ENCODE data around the gene FAM234B. TPM values are rescaled to one million over a fixed set of nuclear protein-coding genes. Genes with fewer than 3 reads are reported as not detected.

FAM234B gene
- total RNA-seq, 2 donors from 2014 or later = 1.9 to 2.5 TPM

DNA sequence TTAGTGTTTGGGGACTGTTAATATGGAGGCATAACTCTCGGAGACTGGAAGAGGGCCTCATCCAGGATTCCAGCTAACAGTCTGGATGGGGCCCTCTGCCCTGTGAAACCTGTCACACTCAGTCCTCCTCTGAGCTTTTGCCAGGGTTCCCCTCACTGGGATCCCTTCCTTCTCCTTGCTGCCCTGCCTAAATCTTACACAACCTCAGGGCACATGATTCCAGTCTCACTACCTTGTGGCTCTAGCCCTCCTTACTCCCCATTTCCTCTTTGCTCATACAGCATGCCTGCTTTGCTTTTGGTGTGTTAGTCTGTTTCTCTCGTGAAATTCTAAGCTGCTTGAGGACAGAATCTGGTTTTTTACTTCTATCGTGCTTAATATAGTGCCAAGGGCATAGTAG, 60.2 kb downstream of the FAM234B start:
- ATAC-seq (no peak), DNase-seq (no peak)
- Mint-ChIP-seq H3K27me3 (no peaks in the 10 kb centered on the region), H3K27ac (no peak overlapping the region), H3K4me3 (no peak overlapping the region), H3K4me1 (peaks cover 28% of the 10 kb centered on the region), H3K36me3 (ENCODE audit: low read depth) (peaks cover 2% of the 10 kb centered on the region)
- no peaks in the 10 kb centered on the region for H3K9me3 ChIP-seq (ENCODE audit: control insufficient read depth, low read length, poor library complexity, severe bottlenecking)

DNA sequence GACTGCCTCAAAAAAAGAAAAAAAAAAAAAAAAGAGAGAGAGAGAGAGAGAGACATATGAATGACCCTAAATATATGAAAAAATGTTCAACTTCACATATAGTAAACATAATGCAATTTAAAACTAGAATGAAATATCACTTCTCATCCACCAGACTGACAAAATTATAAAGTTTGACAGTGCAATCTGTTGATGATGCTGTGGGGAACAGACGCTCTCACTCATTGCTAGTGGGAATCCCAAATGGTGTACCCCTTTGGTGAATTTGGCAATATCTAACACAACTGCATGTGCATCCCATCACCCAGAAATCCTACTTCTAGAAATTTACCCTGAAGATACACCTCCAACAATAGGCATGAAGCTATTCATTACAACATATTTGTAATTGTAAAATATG, 61.6 kb downstream of the FAM234B start:
- no peak for DNase-seq
- Mint-ChIP-seq H3K27ac (peak overlapping the region; percentile 45), H3K27me3 (no peaks in the 10 kb centered on the region)

DNA sequence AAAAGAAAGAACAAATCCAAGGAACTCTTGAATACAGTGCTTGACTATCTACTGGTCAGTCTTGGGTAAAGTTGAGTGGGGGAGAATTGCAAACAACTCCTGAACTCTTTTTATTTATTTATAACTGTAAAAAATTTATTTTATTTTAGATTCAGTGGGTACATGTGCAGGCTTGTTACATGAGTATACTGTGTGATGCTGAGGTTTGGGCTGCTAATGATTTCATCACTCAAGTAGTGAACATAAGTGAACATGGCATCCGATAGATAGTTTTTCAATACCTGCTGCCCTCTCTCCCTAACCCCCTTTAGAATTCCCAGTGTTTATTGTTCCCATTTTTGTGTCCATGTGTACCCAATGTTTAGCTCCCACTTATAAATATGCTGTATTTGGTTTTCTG, 62.5 kb downstream of the FAM234B start:
- ATAC-seq = no peak
- Mint-ChIP-seq H3K36me3 (ENCODE audit: low read depth) (peaks cover 2% of the 10 kb centered on the region), H3K4me1 (peaks cover 17% of the 10 kb centered on the region), H3K4me3 (no peak overlapping the region), H3K27me3 (no peaks in the 10 kb centered on the region), H3K27ac (no peak overlapping the region)
- no peaks in the 10 kb centered on the region for H3K9me3 ChIP-seq (ENCODE audit: control insufficient read depth, low read length, poor library complexity, severe bottlenecking)
- no peak for DNase-seq

More for the DNA sequence above, 61.6 kb downstream of the FAM234B start:
- Mint-ChIP-seq H3K4me3 (no peak overlapping the region), H3K36me3 (ENCODE audit: low read depth) (peaks cover 2% of the 10 kb centered on the region), H3K4me1 (peaks cover 22% of the 10 kb centered on the region)
- ATAC-seq = no peak
- no peaks in the 10 kb centered on the region for H3K9me3 ChIP-seq (ENCODE audit: control insufficient read depth, low read length, poor library complexity, severe bottlenecking)

DNA sequence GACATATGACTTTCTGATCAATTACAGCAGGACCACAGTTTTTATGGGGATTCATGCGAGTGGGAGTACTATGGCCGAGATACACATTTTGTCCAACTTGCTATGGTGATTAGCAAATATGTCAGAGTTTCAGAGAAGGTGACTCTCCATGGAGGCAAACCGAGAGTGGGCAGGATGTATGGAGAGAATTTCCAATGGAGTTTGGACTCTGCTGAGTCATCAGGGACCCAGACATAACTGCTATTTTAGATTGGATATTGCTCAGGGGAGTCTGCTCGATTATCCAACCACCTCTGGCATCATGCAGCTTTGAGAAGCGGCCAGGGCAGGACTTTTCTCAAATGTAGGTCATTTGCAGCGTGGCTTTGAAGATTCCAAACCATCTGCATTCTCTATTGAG, 68.8 kb downstream of the FAM234B start:
- H3K9me3 ChIP-seq (ENCODE audit: control insufficient read depth, low read length, poor library complexity, severe bottlenecking) = no peaks in the 10 kb centered on the region
- Mint-ChIP-seq H3K4me3 (no peak overlapping the region), H3K27me3 (peaks cover 42% of the 10 kb centered on the region), H3K36me3 (ENCODE audit: low read depth) (peaks cover 2% of the 10 kb centered on the region), H3K27ac (no peak overlapping the region), H3K4me1 (peaks cover 2% of the 10 kb centered on the region)
- ATAC-seq (no peak), DNase-seq (no peak)

DNA sequence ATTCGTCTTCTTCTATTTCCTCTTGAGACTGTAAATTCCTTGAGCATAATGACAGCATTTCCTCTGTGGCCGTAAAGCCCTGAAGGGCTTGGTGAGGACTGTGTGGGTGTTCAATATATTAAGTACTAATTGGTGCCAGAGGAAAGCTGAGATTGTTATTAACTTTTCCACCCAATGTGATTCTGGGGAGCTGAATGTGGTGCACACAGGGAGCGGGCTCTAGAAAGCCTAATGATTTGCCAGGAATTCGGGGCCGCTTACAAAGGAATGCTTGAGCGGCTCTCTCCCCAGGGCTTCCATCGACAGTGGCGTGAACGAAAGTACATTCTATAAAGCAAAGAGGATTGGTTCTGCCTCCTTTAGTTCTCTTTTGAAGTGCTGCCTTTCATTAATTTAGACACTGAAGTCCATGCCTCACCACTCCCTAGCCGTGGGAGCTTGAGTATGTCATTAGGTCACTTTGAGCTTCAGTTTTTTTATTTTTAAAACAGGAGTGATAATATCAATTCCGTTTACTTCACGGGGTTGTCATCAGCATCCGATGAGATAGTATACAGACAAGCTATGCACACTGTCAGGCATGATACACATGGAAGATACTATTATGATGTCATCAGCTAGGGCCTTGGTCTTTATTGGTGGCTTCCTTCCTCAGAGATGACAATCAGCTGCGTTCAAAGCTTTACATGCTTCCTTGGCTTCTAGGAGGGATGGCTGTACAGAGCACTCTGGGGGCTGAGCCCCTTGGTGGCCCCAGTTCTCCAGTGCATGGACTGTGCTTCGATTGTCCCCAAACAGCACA, 70.3 kb downstream of the FAM234B start:
- no peak for ATAC-seq
- H3K9me3 ChIP-seq (ENCODE audit: control insufficient read depth, low read length, poor library complexity, severe bottlenecking) = no peaks in the 10 kb centered on the region
- H3K27me3 Mint-ChIP-seq = peaks cover 42% of the 10 kb centered on the region
- H3K4me3 Mint-ChIP-seq = no peak overlapping the region
- H3K4me1 Mint-ChIP-seq = peaks cover 2% of the 10 kb centered on the region
- H3K36me3 Mint-ChIP-seq (ENCODE audit: low read depth) = peaks cover 2% of the 10 kb centered on the region
- no peak overlapping the region for H3K27ac Mint-ChIP-seq
- DNase-seq = no peak

DNA sequence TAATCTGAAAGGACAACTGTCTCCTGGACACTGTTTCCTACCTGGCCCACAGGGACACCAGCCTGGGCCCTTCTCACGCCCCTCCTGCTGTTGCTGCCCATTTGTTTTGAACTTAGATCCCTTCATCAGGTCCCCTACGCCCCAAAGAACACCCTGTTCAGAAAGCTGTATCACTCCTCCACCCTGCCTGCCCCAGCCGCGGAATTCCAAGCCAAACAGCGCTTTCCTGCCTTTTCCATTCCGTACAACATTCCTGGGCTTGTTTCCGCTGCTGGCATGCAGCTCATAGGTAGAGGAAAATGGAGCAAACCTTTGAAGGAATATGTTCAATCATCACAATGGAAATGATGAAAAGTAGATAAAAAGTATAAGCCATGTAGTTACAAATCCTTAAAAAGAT, 72.1 kb downstream of the FAM234B start:
- H3K27me3 Mint-ChIP-seq = peaks cover 42% of the 10 kb centered on the region
- peaks cover 2% of the 10 kb centered on the region for H3K36me3 Mint-ChIP-seq (ENCODE audit: low read depth)
- H3K27ac Mint-ChIP-seq = no peak overlapping the region
- no peak overlapping the region for H3K4me3 Mint-ChIP-seq
- no peak for ATAC-seq
- peaks cover 4% of the 10 kb centered on the region for H3K4me1 Mint-ChIP-seq
- H3K9me3 ChIP-seq (ENCODE audit: control insufficient read depth, low read length, poor library complexity, severe bottlenecking) = no peaks in the 10 kb centered on the region
- no peak for DNase-seq

DNA sequence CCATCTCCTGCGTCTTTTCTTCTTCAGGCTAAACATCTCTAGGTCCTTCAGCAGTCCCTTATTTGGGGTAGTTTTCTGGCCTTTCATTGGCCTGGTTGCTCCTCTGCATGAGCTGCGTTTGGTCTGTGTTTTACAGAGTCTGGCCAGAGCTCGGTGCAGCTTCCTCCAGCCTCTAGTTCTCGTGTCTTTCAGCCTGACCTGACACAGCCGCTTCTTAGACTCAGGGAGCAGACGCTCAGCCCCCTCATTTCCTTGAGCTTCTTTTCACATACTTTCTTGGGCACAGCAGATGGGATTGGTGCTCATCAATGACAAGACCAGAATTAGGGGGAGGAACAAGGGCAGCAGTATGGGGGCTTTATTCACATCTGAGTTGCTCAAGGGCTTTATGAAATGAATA, 72.8 kb downstream of the FAM234B start:
- no peak for DNase-seq
- Mint-ChIP-seq H3K27ac (no peak overlapping the region), H3K4me1 (peaks cover 4% of the 10 kb centered on the region), H3K4me3 (no peak overlapping the region), H3K27me3 (peaks cover 42% of the 10 kb centered on the region), H3K36me3 (ENCODE audit: low read depth) (peaks cover 2% of the 10 kb centered on the region)
- H3K9me3 ChIP-seq (ENCODE audit: control insufficient read depth, low read length, poor library complexity, severe bottlenecking) = no peaks in the 10 kb centered on the region
- no peak for ATAC-seq

DNA sequence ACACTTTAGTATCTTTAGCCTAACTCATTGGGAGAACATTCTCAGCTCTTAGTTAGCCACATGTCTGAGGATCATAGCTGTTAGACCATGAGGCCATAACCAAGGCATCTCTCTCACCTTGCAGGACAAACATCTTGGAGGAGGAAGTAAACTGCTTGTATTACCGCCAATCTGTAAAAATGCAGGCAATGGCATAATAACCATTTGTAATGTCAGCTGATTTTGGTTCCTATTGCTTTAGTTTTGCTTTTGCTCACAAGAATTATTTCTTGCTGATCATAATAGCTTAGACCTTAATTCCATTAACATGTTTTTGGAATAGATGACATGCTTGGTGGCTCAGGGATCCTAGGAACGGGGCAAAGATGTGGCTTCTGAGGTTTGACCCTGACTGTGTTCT, 75.6 kb downstream of the FAM234B start:
- Mint-ChIP-seq H3K4me3 (no peak overlapping the region), H3K27me3 (peaks cover 24% of the 10 kb centered on the region), H3K27ac (no peak overlapping the region), H3K4me1 (peaks cover 4% of the 10 kb centered on the region), H3K36me3 (ENCODE audit: low read depth) (peaks cover 2% of the 10 kb centered on the region)
- ATAC-seq (no peak), DNase-seq (no peak)
- H3K9me3 ChIP-seq (ENCODE audit: control insufficient read depth, low read length, poor library complexity, severe bottlenecking) = no peaks in the 10 kb centered on the region

DNA sequence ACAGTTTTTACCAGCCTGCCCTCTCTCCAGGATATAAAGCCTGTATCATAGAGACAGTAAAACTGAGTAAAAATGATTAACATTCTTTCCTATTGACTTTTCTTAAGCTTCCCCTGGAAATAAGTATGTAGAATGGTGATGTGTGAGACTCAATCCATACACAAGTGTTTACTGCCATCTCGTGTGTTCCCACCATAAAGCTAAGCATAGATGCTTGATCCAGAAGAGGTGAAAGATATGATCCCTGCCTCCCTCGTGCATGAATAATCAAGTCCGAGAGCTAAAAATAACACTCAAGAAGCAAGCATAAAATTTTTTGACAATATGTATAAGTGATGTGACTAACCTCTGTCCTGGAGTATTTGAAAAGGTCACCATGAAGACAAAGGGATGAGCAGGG, 76.2 kb downstream of the FAM234B start:
- DNase-seq (no peak), ATAC-seq (no peak)
- no peaks in the 10 kb centered on the region for H3K9me3 ChIP-seq (ENCODE audit: control insufficient read depth, low read length, poor library complexity, severe bottlenecking)
- Mint-ChIP-seq H3K36me3 (ENCODE audit: low read depth) (peaks cover 2% of the 10 kb centered on the region), H3K4me1 (peaks cover 4% of the 10 kb centered on the region), H3K27me3 (peaks cover 18% of the 10 kb centered on the region), H3K27ac (no peak overlapping the region), H3K4me3 (no peak overlapping the region)

DNA sequence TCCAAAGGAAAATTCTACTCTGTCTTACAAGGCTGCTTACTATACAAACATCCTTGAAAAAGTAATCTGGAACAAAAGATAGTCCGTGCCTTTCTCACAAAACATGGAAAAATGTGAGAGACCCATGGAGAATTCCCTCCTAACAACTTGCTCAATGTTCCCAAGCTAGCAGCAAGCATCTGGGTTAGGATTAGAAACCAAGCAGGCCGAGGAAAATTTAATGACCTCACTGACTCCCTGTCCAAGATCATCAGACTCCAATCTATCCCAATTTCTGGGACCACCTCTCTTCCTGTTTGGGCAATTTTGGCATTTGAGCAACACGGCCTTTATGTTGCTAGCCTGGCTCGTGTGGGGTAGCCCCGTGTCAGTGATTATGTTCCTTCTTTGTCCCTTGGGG, 77.4 kb downstream of the FAM234B start:
- Mint-ChIP-seq H3K27ac (no peak overlapping the region), H3K36me3 (ENCODE audit: low read depth) (no peaks in the 10 kb centered on the region), H3K4me3 (no peak overlapping the region), H3K4me1 (peaks cover 2% of the 10 kb centered on the region), H3K27me3 (peaks cover 7% of the 10 kb centered on the region)
- DNase-seq (no peak), ATAC-seq (no peak)
- H3K9me3 ChIP-seq (ENCODE audit: control insufficient read depth, low read length, poor library complexity, severe bottlenecking) = no peaks in the 10 kb centered on the region

DNA sequence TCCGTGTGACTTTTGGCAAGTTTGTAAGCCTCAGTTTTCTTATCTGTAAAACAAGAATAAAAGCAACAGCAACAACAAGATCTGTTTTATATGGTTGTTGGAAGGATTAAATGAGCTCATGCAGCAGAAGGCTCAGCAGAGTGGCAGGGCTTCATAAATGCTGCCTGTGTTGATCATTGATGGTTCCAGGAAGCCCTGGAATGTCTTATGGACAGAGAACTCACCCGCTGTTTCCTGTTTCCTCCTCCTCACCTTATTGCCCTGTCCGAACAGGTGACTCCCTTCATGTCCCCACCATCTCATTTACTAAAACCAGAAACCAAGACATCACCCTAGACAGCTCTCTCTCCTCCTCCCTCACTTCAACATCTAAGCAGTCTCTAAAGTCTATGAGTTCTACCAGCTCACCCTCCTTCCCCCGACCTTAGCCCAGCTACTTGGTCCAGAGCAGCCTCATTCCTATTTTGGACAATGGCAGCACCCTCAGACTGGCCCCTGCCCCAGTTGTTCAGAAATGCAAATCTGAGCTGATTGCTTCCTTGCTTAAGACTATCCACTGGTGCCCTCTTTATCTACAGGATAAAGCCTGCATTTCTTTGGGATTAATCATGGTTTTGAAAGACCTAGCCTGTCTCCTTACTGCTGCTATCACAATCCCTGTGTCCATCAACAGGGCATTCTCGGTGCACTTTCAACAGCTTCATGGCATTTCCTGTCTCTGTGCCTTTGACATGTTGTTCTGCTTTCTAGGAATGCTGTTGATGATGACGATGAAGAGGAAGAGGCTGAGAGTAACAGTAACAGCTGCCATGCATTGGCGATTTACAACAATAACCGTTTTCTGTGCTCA, 80.7 kb downstream of the FAM234B start:
- Mint-ChIP-seq H3K4me1 (peaks cover 2% of the 10 kb centered on the region), H3K27me3 (peaks cover 13% of the 10 kb centered on the region), H3K27ac (no peak overlapping the region)

DNA sequence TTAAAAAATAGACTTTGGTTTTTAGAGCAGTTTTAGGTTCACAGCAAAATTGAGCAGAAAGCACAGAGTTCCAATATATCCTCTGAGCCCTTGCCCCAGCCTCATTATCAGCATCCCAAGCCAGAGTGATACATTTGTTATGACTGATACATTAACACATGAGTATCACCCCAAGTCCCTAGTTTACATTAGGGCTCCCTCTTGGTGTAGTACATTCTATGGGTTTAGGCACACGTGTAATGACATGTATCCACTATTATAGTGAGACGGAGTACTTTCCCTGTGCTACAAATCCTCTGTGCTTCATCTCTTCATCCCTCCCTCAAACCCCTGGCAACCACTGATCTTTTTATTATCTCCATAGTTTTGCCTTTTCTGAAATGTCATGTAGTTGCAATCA, 81.8 kb downstream of the FAM234B start:
- peaks cover 3% of the 10 kb centered on the region for H3K36me3 Mint-ChIP-seq (ENCODE audit: low read depth)
- no peak overlapping the region for H3K4me3 Mint-ChIP-seq
- ATAC-seq = no peak
- H3K27ac Mint-ChIP-seq = no peak overlapping the region
- no peak for DNase-seq
- H3K27me3 Mint-ChIP-seq = peaks cover 21% of the 10 kb centered on the region
- peaks cover 3% of the 10 kb centered on the region for H3K4me1 Mint-ChIP-seq
- no peaks in the 10 kb centered on the region for H3K9me3 ChIP-seq (ENCODE audit: control insufficient read depth, low read length, poor library complexity, severe bottlenecking)

More for the DNA sequence above, 80.7 kb downstream of the FAM234B start:
- ATAC-seq (no peak), DNase-seq (no peak)
- H3K36me3 Mint-ChIP-seq (ENCODE audit: low read depth) = no peaks in the 10 kb centered on the region
- H3K4me3 Mint-ChIP-seq = no peak overlapping the region
- H3K9me3 ChIP-seq (ENCODE audit: control insufficient read depth, low read length, poor library complexity, severe bottlenecking) = no peaks in the 10 kb centered on the region

DNA sequence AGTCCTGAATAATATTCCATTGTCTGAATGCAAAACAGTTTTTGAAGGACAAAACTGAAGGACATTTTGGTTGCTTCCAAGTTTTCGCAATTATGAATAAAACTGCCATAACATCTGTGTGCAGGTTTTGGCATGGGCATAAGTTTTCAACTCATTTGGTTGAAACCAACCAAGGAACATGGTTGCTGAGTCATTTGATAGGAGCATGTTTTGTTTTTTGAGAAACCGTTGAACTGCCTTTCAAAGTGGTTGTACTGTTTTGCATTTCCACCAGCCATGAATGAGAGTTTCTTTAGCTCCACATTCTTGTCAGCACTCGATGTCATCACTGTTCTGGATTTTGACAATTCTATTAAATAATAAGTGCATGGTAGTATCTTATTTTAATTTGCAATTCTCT, 82.3 kb downstream of the FAM234B start:
- no peak overlapping the region for H3K27ac Mint-ChIP-seq
- no peaks in the 10 kb centered on the region for H3K9me3 ChIP-seq (ENCODE audit: control insufficient read depth, low read length, poor library complexity, severe bottlenecking)
- no peak overlapping the region for H3K4me3 Mint-ChIP-seq
- peaks cover 3% of the 10 kb centered on the region for H3K4me1 Mint-ChIP-seq
- H3K27me3 Mint-ChIP-seq = peaks cover 23% of the 10 kb centered on the region
- ATAC-seq (no peak), DNase-seq (no peak)
- H3K36me3 Mint-ChIP-seq (ENCODE audit: low read depth) = peaks cover 3% of the 10 kb centered on the region

Measured in T-helper 17 cell (primary cell).